HEK293 (cell line): Measurements from ENCODE around the gene SLC39A11.

Source experiments
- CTCF ChIA-PET: fragments of 350-600 bp; formaldehyde crosslinking; extraction: SDS; loops from one replicate; lab custom pipeline; 2021; ENCODE audit warnings: antibody characterized with exemption; lab: Yijun Ruan, JAX
- POLR2A ChIA-PET: fragments of 300-600 bp; formaldehyde crosslinking; extraction: SDS; loops from one replicate; lab custom pipeline; 2020; ENCODE audit warnings: antibody characterized with exemption, inconsistent platforms; lab: Yijun Ruan, JAX
- H3K27ac ChIP-seq: fragments of 200-500 bp; sonication (Bioruptor generic); 2 replicates; pipeline ENCODE4 v1.5.1; 2014; ENCODE audit warnings: low read depth, low read length, control low read depth, inconsistent platforms; ENCODE audit errors: extremely low read depth
- H3K36me3 ChIP-seq, 2 experiments: fragments of 200-500 bp in 1 of 2; sonication (Bioruptor generic) in 1 of 2; 1 replicate in 1 of 2; 2 replicates in 1 of 2; pipeline ENCODE4 v1.5.1; 2014 to 2017; ENCODE audit warnings: inconsistent platforms in 2 of 2, low read length in 2 of 2; ENCODE audit not compliant: control insufficient read depth in 2 of 2, insufficient read depth in 1 of 2
- H3K4me1 ChIP-seq: fragments of 200-500 bp; sonication (Bioruptor generic); 2 replicates; pipeline ENCODE4 v1.5.1; 2014; ENCODE audit warnings: mild to moderate bottlenecking, low read length, inconsistent platforms; ENCODE audit not compliant: control insufficient read depth, insufficient read depth
- H3K4me3 ChIP-seq: 2 replicates; pipeline ENCODE4 v1.5.1; 2011; ENCODE audit warnings: low read depth, mild to moderate bottlenecking, control low read depth, low read length, moderate library complexity
- H3K9me3 ChIP-seq: fragments of 200-500 bp; sonication (Bioruptor generic); 2 replicates; pipeline ENCODE4 v1.5.1; 2014; ENCODE audit warnings: low read depth, low read length, inconsistent platforms; ENCODE audit not compliant: control insufficient read depth, insufficient read depth
- BCL11A ChIP-seq: fragments of 450-650 bp; formaldehyde crosslinking; IDR thresholded peaks from 2 replicates; pipeline ENCODE4 v1.5.1; 2016; ENCODE audit warnings: low read depth, missing biosample characterization, missing genetic modification characterization
- GLI2 ChIP-seq: fragments of 450-650 bp; formaldehyde crosslinking; IDR thresholded peaks from 2 replicates; pipeline ENCODE4; 2017; ENCODE audit warnings: missing biosample characterization, missing genetic modification characterization, low read depth, borderline replicate concordance
- MEIS1 ChIP-seq: sonication (generic); formaldehyde crosslinking; IDR thresholded peaks from 2 replicates; pipeline ENCODE4 v1.8.1; 2022; ENCODE audit warnings: missing genetic modification reagents, mild to moderate bottlenecking, borderline replicate concordance
- TRIM28 ChIP-seq: IDR thresholded peaks from 2 replicates; pipeline ENCODE4 v1.6.1; 2011; ENCODE audit warnings: low read length, control low read depth, borderline replicate concordance
- ZBTB1 ChIP-seq: fragments of 450-650 bp; formaldehyde crosslinking; IDR thresholded peaks from 2 replicates; pipeline ENCODE4 v1.5.1; 2016; ENCODE audit warnings: missing biosample characterization, missing genetic modification characterization
- ZNF10 ChIP-seq: fragments of 450-650 bp; formaldehyde crosslinking; IDR thresholded peaks from 2 replicates; pipeline ENCODE4 v1.5.1; 2017; ENCODE audit warnings: missing biosample characterization, missing genetic modification characterization
- ZNF112 ChIP-seq: fragments of 450-650 bp; formaldehyde crosslinking; IDR thresholded peaks from 2 replicates; pipeline ENCODE4 v1.5.0; 2017; ENCODE audit warnings: missing biosample characterization, missing genetic modification characterization
- ZNF114 ChIP-seq: fragments of 450-650 bp; formaldehyde crosslinking; IDR thresholded peaks from 2 replicates; pipeline ENCODE4 v1.5.0; 2017; ENCODE audit warnings: missing biosample characterization, missing genetic modification characterization
- ZNF133 ChIP-seq: fragments of 450-650 bp; formaldehyde crosslinking; IDR thresholded peaks from 2 replicates; pipeline ENCODE4 v1.5.1; 2016; ENCODE audit warnings: missing biosample characterization, missing genetic modification characterization
- ZNF416 ChIP-seq: fragments of 450-650 bp; formaldehyde crosslinking; IDR thresholded peaks from 2 replicates; pipeline ENCODE4 v1.5.1; 2016; ENCODE audit warnings: missing biosample characterization, missing genetic modification characterization
- ZNF561 ChIP-seq: fragments of 450-650 bp; IDR thresholded peaks from 2 replicates; pipeline ENCODE4 v1.5.1; 2018; ENCODE audit warnings: missing biosample characterization, missing genetic modification characterization, borderline replicate concordance
- ZNF585B ChIP-seq: fragments of 450-650 bp; formaldehyde crosslinking; IDR thresholded peaks from 2 replicates; pipeline ENCODE4 v1.5.1; 2016; ENCODE audit warnings: missing biosample characterization, missing genetic modification characterization
- ZNF654 ChIP-seq: fragments of 450-650 bp; formaldehyde crosslinking; IDR thresholded peaks from 2 replicates; pipeline ENCODE4 v1.5.1; 2016; ENCODE audit warnings: low read depth, missing biosample characterization, missing genetic modification characterization
- ZNF660 ChIP-seq: fragments of 450-650 bp; IDR thresholded peaks from 2 replicates; pipeline ENCODE4 v1.5.1; 2018; ENCODE audit warnings: missing biosample characterization, mild to moderate bottlenecking, missing genetic modification characterization
- ZNF768 ChIP-seq: fragments of 450-650 bp; formaldehyde crosslinking; IDR thresholded peaks from 2 replicates; pipeline ENCODE4 v1.5.1; 2018; ENCODE audit warnings: missing biosample characterization, mild to moderate bottlenecking, missing genetic modification characterization
- ZNF777 ChIP-seq: fragments of 450-650 bp; formaldehyde crosslinking; IDR thresholded peaks from 2 replicates; pipeline ENCODE4 v1.5.1; 2017; ENCODE audit warnings: missing biosample characterization, missing genetic modification characterization, borderline replicate concordance
- ZNF830 ChIP-seq: fragments of 450-650 bp; IDR thresholded peaks from 2 replicates; pipeline ENCODE4 v1.5.0; 2018; ENCODE audit warnings: missing biosample characterization, missing genetic modification characterization, low read depth, mild to moderate bottlenecking, moderate library complexity
- TF ChIP-seq, protein P1 (sequence below): fragments of 450-650 bp; formaldehyde crosslinking; IDR thresholded peaks from 2 replicates; pipeline ENCODE4 v1.5.0; 2017; ENCODE audit warnings: missing biosample characterization, missing genetic modification characterization, borderline replicate concordance
- TF ChIP-seq, protein P2 (sequence below): fragments of 450-650 bp; formaldehyde crosslinking; IDR thresholded peaks from 2 replicates; pipeline ENCODE4 v1.5.1; 2017; ENCODE audit warnings: missing biosample characterization, missing genetic modification characterization
- TF ChIP-seq, protein P3 (sequence below): fragments of 450-650 bp; IDR thresholded peaks from 2 replicates; pipeline ENCODE4 v1.5.1; 2018; ENCODE audit warnings: missing biosample characterization, missing genetic modification characterization

The SLC39A11 gene

DNA sequence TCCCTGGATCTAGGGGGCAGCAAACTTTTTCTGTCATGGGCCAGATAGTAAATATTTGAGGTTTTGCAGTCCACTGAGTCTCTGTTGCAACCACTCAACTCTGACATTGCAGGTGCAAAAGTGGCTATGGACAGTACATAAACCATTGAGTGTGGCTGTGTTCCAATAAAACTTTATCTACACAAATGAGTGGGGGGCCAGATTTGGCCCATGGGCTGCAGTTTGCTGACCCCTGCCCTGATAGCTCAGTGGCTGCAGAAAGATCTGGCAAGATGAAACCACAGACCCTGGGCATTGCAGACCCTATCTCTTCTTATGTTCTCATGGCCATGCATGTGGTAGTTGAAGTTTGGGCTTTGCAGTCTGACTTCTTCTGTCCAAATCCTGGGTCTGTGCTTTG is 440.5 kb downstream of the SLC39A11 start (continued):
- TF ChIP-seq, protein P1, sequence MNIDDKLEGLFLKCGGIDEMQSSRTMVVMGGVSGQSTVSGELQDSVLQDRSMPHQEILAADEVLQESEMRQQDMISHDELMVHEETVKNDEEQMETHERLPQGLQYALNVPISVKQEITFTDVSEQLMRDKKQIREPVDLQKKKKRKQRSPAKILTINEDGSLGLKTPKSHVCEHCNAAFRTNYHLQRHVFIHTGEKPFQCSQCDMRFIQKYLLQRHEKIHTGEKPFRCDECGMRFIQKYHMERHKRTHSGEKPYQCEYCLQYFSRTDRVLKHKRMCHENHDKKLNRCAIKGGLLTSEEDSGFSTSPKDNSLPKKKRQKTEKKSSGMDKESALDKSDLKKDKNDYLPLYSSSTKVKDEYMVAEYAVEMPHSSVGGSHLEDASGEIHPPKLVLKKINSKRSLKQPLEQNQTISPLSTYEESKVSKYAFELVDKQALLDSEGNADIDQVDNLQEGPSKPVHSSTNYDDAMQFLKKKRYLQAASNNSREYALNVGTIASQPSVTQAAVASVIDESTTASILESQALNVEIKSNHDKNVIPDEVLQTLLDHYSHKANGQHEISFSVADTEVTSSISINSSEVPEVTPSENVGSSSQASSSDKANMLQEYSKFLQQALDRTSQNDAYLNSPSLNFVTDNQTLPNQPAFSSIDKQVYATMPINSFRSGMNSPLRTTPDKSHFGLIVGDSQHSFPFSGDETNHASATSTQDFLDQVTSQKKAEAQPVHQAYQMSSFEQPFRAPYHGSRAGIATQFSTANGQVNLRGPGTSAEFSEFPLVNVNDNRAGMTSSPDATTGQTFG (tag by site-specific recombination): no peak
- TF ChIP-seq, protein P2, sequence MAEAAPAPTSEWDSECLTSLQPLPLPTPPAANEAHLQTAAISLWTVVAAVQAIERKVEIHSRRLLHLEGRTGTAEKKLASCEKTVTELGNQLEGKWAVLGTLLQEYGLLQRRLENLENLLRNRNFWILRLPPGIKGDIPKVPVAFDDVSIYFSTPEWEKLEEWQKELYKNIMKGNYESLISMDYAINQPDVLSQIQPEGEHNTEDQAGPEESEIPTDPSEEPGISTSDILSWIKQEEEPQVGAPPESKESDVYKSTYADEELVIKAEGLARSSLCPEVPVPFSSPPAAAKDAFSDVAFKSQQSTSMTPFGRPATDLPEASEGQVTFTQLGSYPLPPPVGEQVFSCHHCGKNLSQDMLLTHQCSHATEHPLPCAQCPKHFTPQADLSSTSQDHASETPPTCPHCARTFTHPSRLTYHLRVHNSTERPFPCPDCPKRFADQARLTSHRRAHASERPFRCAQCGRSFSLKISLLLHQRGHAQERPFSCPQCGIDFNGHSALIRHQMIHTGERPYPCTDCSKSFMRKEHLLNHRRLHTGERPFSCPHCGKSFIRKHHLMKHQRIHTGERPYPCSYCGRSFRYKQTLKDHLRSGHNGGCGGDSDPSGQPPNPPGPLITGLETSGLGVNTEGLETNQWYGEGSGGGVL: no peak
- TF ChIP-seq ZNF112 (tag by site-specific recombination): no peak
- TF ChIP-seq ZNF10: no peak
- TF ChIP-seq ZNF777: no peak
- no peak for TF ChIP-seq ZNF660 (tag by site-specific recombination)

DNA sequence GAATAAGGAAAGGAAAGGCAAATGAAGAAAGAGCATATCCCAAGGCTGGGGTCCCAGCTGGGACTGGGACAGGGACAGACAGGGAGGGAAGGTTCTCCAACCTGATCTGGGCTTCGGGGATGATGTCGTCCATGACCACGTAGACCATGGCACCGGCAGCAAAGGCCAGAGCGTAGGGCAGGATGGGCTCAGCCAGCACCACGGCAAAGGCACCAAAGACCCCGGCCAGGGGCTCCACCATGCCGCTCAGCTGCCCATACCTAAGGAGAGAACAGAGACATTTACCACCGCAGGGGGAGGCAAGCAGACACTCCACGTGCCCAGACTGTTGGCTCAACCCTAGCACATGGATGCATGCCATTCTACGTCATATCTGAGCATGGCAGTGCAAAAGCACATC is 443.8 kb downstream of the SLC39A11 start:
- no peaks in the 10 kb centered on the region for H3K4me1 ChIP-seq
- CTCF ChIA-PET: no interaction called here
- H3K27ac ChIP-seq: no peak overlapping the region
- no peak for TF ChIP-seq ZNF114 (tag by site-specific recombination)
- TF ChIP-seq ZNF561 (tag by site-specific recombination): no peak
- no peak for TF ChIP-seq ZNF830 (tag by site-specific recombination)
- TF ChIP-seq, protein P2: no peak
- TF ChIP-seq ZNF10: no peak
- no peak for TF ChIP-seq ZNF416 (tag by site-specific recombination)
- TF ChIP-seq ZBTB1: no peak
- no peak for TF ChIP-seq ZNF768
- TF ChIP-seq TRIM28: no peak
- no peak for TF ChIP-seq MEIS1
- no peak for TF ChIP-seq BCL11A (tag by site-specific recombination)
- no peak for TF ChIP-seq GLI2
- no peak for TF ChIP-seq ZNF654 (tag by site-specific recombination)
- no peak for TF ChIP-seq ZNF660 (tag by site-specific recombination)
- no peak for TF ChIP-seq ZNF133
- no peak for TF ChIP-seq ZNF585B (tag by site-specific recombination)
- TF ChIP-seq, protein P1 (tag by site-specific recombination): no peak
- TF ChIP-seq, protein P3, sequence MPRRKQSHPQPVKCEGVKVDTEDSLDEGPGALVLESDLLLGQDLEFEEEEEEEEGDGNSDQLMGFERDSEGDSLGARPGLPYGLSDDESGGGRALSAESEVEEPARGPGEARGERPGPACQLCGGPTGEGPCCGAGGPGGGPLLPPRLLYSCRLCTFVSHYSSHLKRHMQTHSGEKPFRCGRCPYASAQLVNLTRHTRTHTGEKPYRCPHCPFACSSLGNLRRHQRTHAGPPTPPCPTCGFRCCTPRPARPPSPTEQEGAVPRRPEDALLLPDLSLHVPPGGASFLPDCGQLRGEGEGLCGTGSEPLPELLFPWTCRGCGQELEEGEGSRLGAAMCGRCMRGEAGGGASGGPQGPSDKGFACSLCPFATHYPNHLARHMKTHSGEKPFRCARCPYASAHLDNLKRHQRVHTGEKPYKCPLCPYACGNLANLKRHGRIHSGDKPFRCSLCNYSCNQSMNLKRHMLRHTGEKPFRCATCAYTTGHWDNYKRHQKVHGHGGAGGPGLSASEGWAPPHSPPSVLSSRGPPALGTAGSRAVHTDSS (tag by site-specific recombination): no peak
- TF ChIP-seq, all 188 proteins: peak for 0
- POLR2A ChIA-PET: no interaction called here
- H3K4me3 ChIP-seq: no peak overlapping the region
- no peaks in the 10 kb centered on the region for H3K9me3 ChIP-seq
- H3K36me3 ChIP-seq: no peaks in the 10 kb centered on the region
